OCI-LY7 (cell line): ENCODE results near the gene CANT1. TPM values are rescaled to one million over a fixed set of nuclear protein-coding genes. Genes with fewer than 3 reads are reported as not detected.

Experiments used
- BruUV-seq: library from RNA; stranded (reverse); fragments of 400-500 nt; replicated peaks from 2 replicates; lab custom pipeline; 2021; lab: Mats Ljungman, UMichigan
- CTCF ChIA-PET: fragments of 300-600 bp; sonication (Branson Sonifier 250); formaldehyde crosslinking; loops from one replicate; lab custom pipeline; 2022; ENCODE audit warnings: antibody characterized with exemption; ENCODE audit not compliant: unreplicated experiment; lab: Charles Lee
- POLR2A ChIA-PET: fragments of 300-600 bp; sonication (Branson Sonifier 250); formaldehyde crosslinking; loops from one replicate; lab custom pipeline; 2022; ENCODE audit warnings: antibody characterized with exemption; lab: Charles Lee
- DNase-seq: peaks from one replicate; pipeline ENCODE4 v3.0.0-alpha.2; 2015; ENCODE audit warnings: low spot score
- H2AFZ ChIP-seq: fragments of 200-600 bp; sonication (generic), shearing (Covaris generic); 2 replicates; pipeline ENCODE4 v1.6.1; 2014; ENCODE audit warnings: mild to moderate bottlenecking, antibody characterized with exemption, low read length, moderate library complexity
- H3K27ac ChIP-seq: fragments of 200-600 bp; sonication (generic); 2 replicates; pipeline ENCODE4 v1.5.1; 2014; ENCODE audit warnings: mixed run types, low read depth, mild to moderate bottlenecking, moderate library complexity, low read length, inconsistent platforms; ENCODE audit not compliant: poor library complexity, severe bottlenecking
- H3K36me3 ChIP-seq: fragments of 200-600 bp; sonication (generic); 2 replicates; pipeline ENCODE4 v1.6.1; 2014; ENCODE audit warnings: mild to moderate bottlenecking, antibody characterized with exemption, low read length, moderate library complexity, mixed read lengths; ENCODE audit not compliant: insufficient read depth
- H3K4me1 ChIP-seq: fragments of 200-600 bp; sonication (generic); 2 replicates; pipeline ENCODE4 v1.5.1; 2014; ENCODE audit warnings: mild to moderate bottlenecking, low read length; ENCODE audit not compliant: insufficient read depth, poor library complexity, severe bottlenecking
- H3K4me2 ChIP-seq: fragments of 200-600 bp; sonication (generic); 2 replicates; pipeline ENCODE4 v1.6.1; 2014; ENCODE audit warnings: mild to moderate bottlenecking, low read length
- H3K4me3 ChIP-seq: fragments of 200-600 bp; sonication (generic); 2 replicates; pipeline ENCODE4 v1.5.1; 2014; ENCODE audit warnings: mild to moderate bottlenecking, low read depth, low read length; ENCODE audit not compliant: poor library complexity, severe bottlenecking
- H3K79me2 ChIP-seq: fragments of 200-600 bp; sonication (generic); 2 replicates; pipeline ENCODE4 v1.6.1; 2016; ENCODE audit warnings: low read depth, mild to moderate bottlenecking, low read length, moderate library complexity, mixed read lengths; ENCODE audit not compliant: insufficient read depth
- H3K9me2 ChIP-seq: fragments of 200-600 bp; sonication (generic); 2 replicates; pipeline ENCODE4 v1.6.1; 2016; ENCODE audit warnings: mild to moderate bottlenecking, low read length, mixed read lengths; ENCODE audit not compliant: insufficient read depth
- H3K9me3 ChIP-seq: fragments of 200-600 bp; sonication (generic); 2 replicates; pipeline ENCODE4 v1.6.1; 2014; ENCODE audit warnings: mild to moderate bottlenecking, mixed run types, low read length, mixed read lengths
- H4K20me1 ChIP-seq: fragments of 200-600 bp; sonication (generic); 2 replicates; pipeline ENCODE4 v1.6.1; 2014; ENCODE audit warnings: mild to moderate bottlenecking, antibody characterized with exemption, low read length, moderate library complexity, mixed read lengths; ENCODE audit not compliant: insufficient read depth
- EZH2phosphoT487 ChIP-seq: fragments of 200-600 bp; sonication (generic); IDR thresholded peaks from 2 replicates; pipeline ENCODE4 v1.6.1; 2018; ENCODE audit warnings: low read depth, borderline replicate concordance, mild to moderate bottlenecking, mixed run types, antibody characterized with exemption, low read length, moderate library complexity, mixed read lengths
- intact Hi-C: fragments of 100-400 bp; cut with micrococcal nuclease; formaldehyde crosslinking; loops from one replicate; pipeline ENCODE4 v1.10.0; 2022; ENCODE audit not compliant: unreplicated experiment
- total RNA-seq, 2 experiments: library from RNA; depleted of rRNA in 1 of 2; stranded (reverse); fragments of >200 nt in 1 of 2; shearing (Covaris generic) in 1 of 2; gene quantifications; 2 replicates each; pipeline ENCODE4 v1.2.3, GENCODE V29; 2014 to 2022
- TF ChIP-seq, protein P1 (sequence below): fragments of 200-600 bp; sonication (generic); conservative IDR thresholded peaks from 2 replicates; pipeline ENCODE4 v1.5.1; 2014; ENCODE audit warnings: mild to moderate bottlenecking, antibody characterized with exemption, low read length, moderate library complexity, mixed read lengths

The CANT1 gene
- total RNA-seq, 2 experiments from 2014 or later: 37.2 to 60.5 TPM

DNA sequence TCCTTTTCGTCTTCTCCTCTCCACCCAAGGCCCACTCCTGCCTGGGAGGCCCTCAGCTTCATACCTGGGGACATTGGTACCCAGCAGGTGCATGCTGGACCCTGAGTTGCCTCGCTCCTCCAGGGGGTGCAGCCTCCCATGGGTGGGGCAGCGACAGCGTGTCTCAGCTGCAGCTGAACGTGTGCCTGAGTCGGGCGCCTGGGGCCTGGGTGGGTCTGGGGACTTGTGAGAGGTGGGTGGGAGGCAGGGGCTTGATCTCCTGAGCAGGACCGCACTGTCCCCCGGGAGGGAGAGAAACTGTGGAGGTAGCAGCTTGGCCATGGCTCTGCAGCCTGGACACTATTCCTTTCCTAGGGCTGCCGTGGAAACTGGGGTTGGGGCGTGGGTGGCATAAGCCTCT lies 40.3 kb upstream of the CANT1 start:
- no peak for DNase-seq
- Histone ChIP-seq H3K9me2 (no peaks in the 10 kb centered on the region), H4K20me1 (no peaks in the 10 kb centered on the region), H3K27ac (no peak overlapping the region), H3K36me3 (no peaks in the 10 kb centered on the region), H3K79me2 (no peaks in the 10 kb centered on the region), H3K9me3 (no peaks in the 10 kb centered on the region), H3K4me2 (no peak overlapping the region), H3K4me1 (no peaks in the 10 kb centered on the region), H2AFZ (no peak overlapping the region), H3K4me3 (no peak overlapping the region)
- BruUV-seq: no TSS peak
- TF ChIP-seq, protein P1, sequence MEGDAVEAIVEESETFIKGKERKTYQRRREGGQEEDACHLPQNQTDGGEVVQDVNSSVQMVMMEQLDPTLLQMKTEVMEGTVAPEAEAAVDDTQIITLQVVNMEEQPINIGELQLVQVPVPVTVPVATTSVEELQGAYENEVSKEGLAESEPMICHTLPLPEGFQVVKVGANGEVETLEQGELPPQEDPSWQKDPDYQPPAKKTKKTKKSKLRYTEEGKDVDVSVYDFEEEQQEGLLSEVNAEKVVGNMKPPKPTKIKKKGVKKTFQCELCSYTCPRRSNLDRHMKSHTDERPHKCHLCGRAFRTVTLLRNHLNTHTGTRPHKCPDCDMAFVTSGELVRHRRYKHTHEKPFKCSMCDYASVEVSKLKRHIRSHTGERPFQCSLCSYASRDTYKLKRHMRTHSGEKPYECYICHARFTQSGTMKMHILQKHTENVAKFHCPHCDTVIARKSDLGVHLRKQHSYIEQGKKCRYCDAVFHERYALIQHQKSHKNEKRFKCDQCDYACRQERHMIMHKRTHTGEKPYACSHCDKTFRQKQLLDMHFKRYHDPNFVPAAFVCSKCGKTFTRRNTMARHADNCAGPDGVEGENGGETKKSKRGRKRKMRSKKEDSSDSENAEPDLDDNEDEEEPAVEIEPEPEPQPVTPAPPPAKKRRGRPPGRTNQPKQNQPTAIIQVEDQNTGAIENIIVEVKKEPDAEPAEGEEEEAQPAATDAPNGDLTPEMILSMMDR: no peak
- TF ChIP-seq EZH2phosphoT487: no peak
- ChIA-PET CTCF (no interaction called here), POLR2A (no interaction called here)
- intact Hi-C loops: no loop called here

DNA sequence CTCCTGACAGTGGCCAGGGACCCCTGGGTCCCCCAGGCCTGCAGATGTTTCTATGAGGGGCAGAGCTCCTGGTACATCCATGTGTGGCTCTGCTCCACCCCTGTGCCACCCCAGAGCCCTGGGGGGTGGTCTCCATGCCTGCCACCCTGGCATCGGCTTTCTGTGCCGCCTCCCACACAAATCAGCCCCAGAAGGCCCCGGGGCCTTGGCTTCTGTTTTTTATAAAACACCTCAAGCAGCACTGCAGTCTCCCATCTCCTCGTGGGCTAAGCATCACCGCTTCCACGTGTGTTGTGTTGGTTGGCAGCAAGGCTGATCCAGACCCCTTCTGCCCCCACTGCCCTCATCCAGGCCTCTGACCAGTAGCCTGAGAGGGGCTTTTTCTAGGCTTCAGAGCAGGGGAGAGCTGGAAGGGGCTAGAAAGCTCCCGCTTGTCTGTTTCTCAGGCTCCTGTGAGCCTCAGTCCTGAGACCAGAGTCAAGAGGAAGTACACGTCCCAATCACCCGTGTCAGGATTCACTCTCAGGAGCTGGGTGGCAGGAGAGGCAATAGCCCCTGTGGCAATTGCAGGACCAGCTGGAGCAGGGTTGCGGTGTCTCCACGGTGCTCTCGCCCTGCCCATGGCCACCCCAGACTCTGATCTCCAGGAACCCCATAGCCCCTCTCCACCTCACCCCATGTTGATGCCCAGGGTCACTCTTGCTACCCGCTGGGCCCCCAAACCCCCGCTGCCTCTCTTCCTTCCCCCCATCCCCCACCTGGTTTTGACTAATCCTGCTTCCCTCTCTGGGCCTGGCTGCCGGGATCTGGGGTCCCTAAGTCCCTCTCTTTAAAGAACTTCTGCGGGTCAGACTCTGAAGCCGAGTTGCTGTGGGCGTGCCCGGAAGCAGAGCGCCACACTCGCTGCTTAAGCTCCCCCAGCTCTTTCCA lies 39.5 kb upstream of the CANT1 start:
- no peaks in the 10 kb centered on the region for H4K20me1 ChIP-seq
- TF ChIP-seq, protein P1: no peak
- TF ChIP-seq EZH2phosphoT487: no peak
- ChIA-PET POLR2A (no interaction called here), CTCF (no interaction called here)
- intact Hi-C loops: no loop called here
- DNase-seq: no peak
- no TSS peak for BruUV-seq
- H3K4me2 ChIP-seq: no peak overlapping the region
- no peaks in the 10 kb centered on the region for H3K79me2 ChIP-seq
- H3K4me1 ChIP-seq: no peaks in the 10 kb centered on the region
- no peak overlapping the region for H2AFZ ChIP-seq
- no peak overlapping the region for H3K27ac ChIP-seq
- no peaks in the 10 kb centered on the region for H3K9me2 ChIP-seq
- no peaks in the 10 kb centered on the region for H3K9me3 ChIP-seq
- H3K36me3 ChIP-seq: no peaks in the 10 kb centered on the region
- no peak overlapping the region for H3K4me3 ChIP-seq
